OCI-LY1 (cell line): ENCODE results near the gene ITIH4.
A peak's percentile ranks its signal among the peaks of the same experiment; 100 is the strongest.

Experiments used
- H2AFZ ChIP-seq: fragments of 200-600 bp; sonication (generic), shearing (Covaris generic); 2 replicates; pipeline ENCODE4 v1.6.0; 2014; ENCODE audit warnings: antibody characterized with exemption, mild to moderate bottlenecking, low read length
- H3F3A ChIP-seq: fragments of 200-600 bp; sonication (generic), shearing (Covaris generic); 2 replicates; pipeline ENCODE4 v1.6.0; 2014; ENCODE audit warnings: mild to moderate bottlenecking, antibody characterized with exemption, low read length, moderate library complexity; ENCODE audit not compliant: insufficient read depth
- H3K27ac ChIP-seq: fragments of 200-600 bp; sonication (generic); 2 replicates; pipeline ENCODE4 v1.5.1; 2014; ENCODE audit warnings: low read length, mixed run types, mild to moderate bottlenecking, low read depth; ENCODE audit not compliant: poor library complexity, severe bottlenecking
- H3K27me3 ChIP-seq: fragments of 200-600 bp; sonication (generic); 2 replicates; pipeline ENCODE4 v1.6.0; 2014; ENCODE audit warnings: antibody characterized with exemption, mild to moderate bottlenecking, low read length, moderate library complexity; ENCODE audit not compliant: insufficient read depth
- H3K36me3 ChIP-seq: fragments of 200-600 bp; sonication (generic); 2 replicates; pipeline ENCODE4 v1.6.1; 2014; ENCODE audit warnings: mild to moderate bottlenecking, antibody characterized with exemption, low read length, moderate library complexity, mixed read lengths; ENCODE audit not compliant: insufficient read depth
- H3K4me1 ChIP-seq: fragments of 200-600 bp; sonication (generic); 2 replicates; pipeline ENCODE4 v1.5.1; 2014; ENCODE audit warnings: mild to moderate bottlenecking, low read length, moderate library complexity; ENCODE audit not compliant: insufficient read depth, severe bottlenecking
- H3K4me2 ChIP-seq: fragments of 200-600 bp; sonication (generic), shearing (Covaris generic); 2 replicates; pipeline ENCODE4 v1.6.1; 2014; ENCODE audit warnings: low read length
- H3K4me3 ChIP-seq: fragments of 200-600 bp; sonication (generic); 2 replicates; pipeline ENCODE4 v1.5.1; 2014; ENCODE audit warnings: low read length, low read depth, mild to moderate bottlenecking, mixed read lengths; ENCODE audit not compliant: poor library complexity, severe bottlenecking
- H3K79me2 ChIP-seq: fragments of 200-600 bp; shearing (Covaris generic); 2 replicates; pipeline ENCODE4 v1.6.1; 2016; ENCODE audit warnings: mixed run types, low read length, mixed read lengths; ENCODE audit not compliant: insufficient read depth
- H3K9ac ChIP-seq: fragments of 200-600 bp; sonication (generic), shearing (Covaris generic); 2 replicates; pipeline ENCODE4 v1.6.1; 2014; ENCODE audit warnings: mild to moderate bottlenecking, low read length, mixed read lengths
- H3K9me2 ChIP-seq: fragments of 200-600 bp; sonication (generic), shearing (Covaris generic); 2 replicates; pipeline ENCODE4 v1.6.1; 2014; ENCODE audit warnings: low read depth, mild to moderate bottlenecking, low read length, mixed read lengths
- H3K9me3 ChIP-seq: fragments of 200-600 bp; shearing (Covaris generic); 2 replicates; pipeline ENCODE4 v1.6.1; 2014; ENCODE audit warnings: low read length, mixed read lengths
- H4K20me1 ChIP-seq: fragments of 200-600 bp; sonication (generic), shearing (Covaris generic); 2 replicates; pipeline ENCODE4 v1.6.0; 2016; ENCODE audit warnings: mild to moderate bottlenecking, low read length; ENCODE audit not compliant: insufficient read depth
- CTCF ChIP-seq: fragments of 200-600 bp; sonication (generic), shearing (Covaris generic); IDR thresholded peaks from 2 replicates; pipeline ENCODE4 v1.5.1; 2017; ENCODE audit warnings: mild to moderate bottlenecking, antibody characterized with exemption, low read length, moderate library complexity, mixed read lengths
- EZH2 ChIP-seq: fragments of 200-600 bp; sonication (generic), shearing (Covaris generic); IDR thresholded peaks from 2 replicates; pipeline ENCODE4 v1.8.0; 2017; ENCODE audit warnings: borderline replicate concordance, mixed run types, mild to moderate bottlenecking, antibody characterized with exemption, low read length, moderate library complexity, mixed read lengths

The ITIH4 gene

GRCh38 chr3:52845691-52846431, 15.4 kb upstream of the ITIH4 start:
- H2AFZ ChIP-seq, result no peak overlapping the region
- H3K9me2 ChIP-seq, result no peaks in the 10 kb centered on the region
- H3K4me3 ChIP-seq, result no peak overlapping the region
- H3K36me3 ChIP-seq, result peaks cover 25% of the 10 kb centered on the region; the same call in 1 of the 2 replicates
- no peaks in the 10 kb centered on the region for H4K20me1 ChIP-seq
- H3K4me2 ChIP-seq, result no peak overlapping the region
- H3K9me3 ChIP-seq, result no peaks in the 10 kb centered on the region
- no peaks in the 10 kb centered on the region for H3K79me2 ChIP-seq
- TF ChIP-seq CTCF (peak; percentile 63), EZH2 (no peak)
- H3K4me1 ChIP-seq, result no peaks in the 10 kb centered on the region
- H3K27ac ChIP-seq, result no peak overlapping the region
- H3K27me3 ChIP-seq, result no peaks in the 10 kb centered on the region
- H3F3A ChIP-seq, result no peaks in the 10 kb centered on the region
- H3K9ac ChIP-seq, result no peak overlapping the region

- H3F3A ChIP-seq, result no peaks in the 10 kb centered on the region
- no peak overlapping the region for H3K27ac ChIP-seq
- H3K36me3 ChIP-seq, result peaks cover 25% of the 10 kb centered on the region; the same call in 1 of the 2 replicates
- H3K4me3 ChIP-seq, result no peak overlapping the region
- H3K9me2 ChIP-seq, result no peaks in the 10 kb centered on the region
- no peaks in the 10 kb centered on the region for H3K4me1 ChIP-seq
- H3K4me2 ChIP-seq, result no peak overlapping the region
- TF ChIP-seq CTCF (no peak), EZH2 (no peak)
- H3K79me2 ChIP-seq, result no peaks in the 10 kb centered on the region
- no peak overlapping the region for H3K9ac ChIP-seq
- H2AFZ ChIP-seq, result no peak overlapping the region
- no peaks in the 10 kb centered on the region for H3K27me3 ChIP-seq
- no peaks in the 10 kb centered on the region for H3K9me3 ChIP-seq
- no peaks in the 10 kb centered on the region for H4K20me1 ChIP-seq
Measured at GRCh38 chr3:52845157-52845556, 14.7 kb upstream of the ITIH4 start.

- H3K9ac ChIP-seq, result no peak overlapping the region
Measured at GRCh38 chr3:52844290-52844975, 14.0 kb upstream of the ITIH4 start.

More at GRCh38 chr3:52844290-52844975, 14.0 kb upstream of the ITIH4 start:
- Histone ChIP-seq H3K36me3 (peaks cover 25% of the 10 kb centered on the region; the same call in 1 of the 2 replicates), H3K27ac (no peak overlapping the region), H3K4me1 (no peaks in the 10 kb centered on the region), H3K79me2 (no peaks in the 10 kb centered on the region), H3K9me2 (no peaks in the 10 kb centered on the region), H3K4me3 (no peak overlapping the region), H2AFZ (no peak overlapping the region), H3K27me3 (no peaks in the 10 kb centered on the region), H3F3A (no peaks in the 10 kb centered on the region), H3K4me2 (no peak overlapping the region), H4K20me1 (no peaks in the 10 kb centered on the region), H3K9me3 (no peaks in the 10 kb centered on the region)
- no peak for TF ChIP-seq EZH2
- no peak for TF ChIP-seq CTCF
